CD4-positive, alpha-beta T cell treated with Interleukin-4 for 1 hour (primary cell): ENCODE data around the gene PPP6C.
"Not testable (repeated sequence)": the region's sequence is repeated elsewhere in the genome, so short reads cannot be mapped to it uniquely, and the experiment has no call there.

Experiments
- DNase-seq, 2 donors: peaks; one replicate each; pipeline ENCODE4 v3.0.0-alpha.2; 2020 to 2022

The PPP6C gene

DNA sequence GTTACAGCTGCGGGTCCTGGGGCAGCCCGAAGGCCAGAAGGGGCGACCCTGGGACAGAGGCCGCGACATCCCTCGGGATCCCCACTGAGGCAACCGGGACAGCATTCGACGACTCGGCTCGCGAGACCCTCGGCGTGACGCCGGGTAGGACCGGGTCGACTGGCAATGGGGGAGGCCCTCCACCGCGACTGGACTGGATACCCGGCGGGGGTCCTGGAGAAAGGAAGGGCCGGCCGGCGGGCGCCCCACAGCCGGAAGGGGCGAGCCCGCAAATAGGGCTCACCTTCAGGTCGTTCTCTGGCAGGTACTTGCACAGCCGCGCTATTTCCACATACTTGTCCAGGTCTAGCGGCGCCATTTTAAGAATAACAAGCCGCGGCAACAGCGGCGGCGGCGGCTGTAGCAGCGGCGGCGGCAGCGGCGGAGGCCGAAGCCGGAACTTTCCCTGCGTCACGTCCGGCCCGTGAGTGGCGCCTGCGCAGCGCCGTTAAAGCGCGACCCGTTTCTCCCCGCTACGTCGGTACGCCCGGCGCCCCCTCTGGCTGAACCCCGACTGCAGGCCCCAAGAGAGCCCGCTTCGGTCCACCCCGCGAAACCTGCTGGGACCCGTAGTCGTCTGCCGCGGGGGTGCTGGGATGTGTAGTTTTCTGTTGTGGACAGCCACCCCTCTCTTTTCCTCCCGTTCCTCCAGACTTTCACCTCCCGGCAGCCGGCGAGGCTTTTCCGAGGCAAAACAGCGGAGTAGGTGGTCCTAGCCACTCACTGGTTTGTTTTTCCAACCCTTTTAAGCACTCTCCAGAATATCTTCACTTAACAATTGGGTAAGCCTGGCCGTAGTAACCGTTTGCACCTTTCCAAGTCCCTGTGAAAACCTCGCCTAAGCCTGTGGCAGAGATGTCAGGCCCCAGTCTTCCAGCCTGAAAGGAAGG lies at the start of gene PPP6C:
TSS of gene PPP6C (minus strand) at position 443 of the 929 bp plus-strand sequence. CDS start at position 358, 85 bp downstream.
- DNase-seq, result peak; percentile 97

DNA sequence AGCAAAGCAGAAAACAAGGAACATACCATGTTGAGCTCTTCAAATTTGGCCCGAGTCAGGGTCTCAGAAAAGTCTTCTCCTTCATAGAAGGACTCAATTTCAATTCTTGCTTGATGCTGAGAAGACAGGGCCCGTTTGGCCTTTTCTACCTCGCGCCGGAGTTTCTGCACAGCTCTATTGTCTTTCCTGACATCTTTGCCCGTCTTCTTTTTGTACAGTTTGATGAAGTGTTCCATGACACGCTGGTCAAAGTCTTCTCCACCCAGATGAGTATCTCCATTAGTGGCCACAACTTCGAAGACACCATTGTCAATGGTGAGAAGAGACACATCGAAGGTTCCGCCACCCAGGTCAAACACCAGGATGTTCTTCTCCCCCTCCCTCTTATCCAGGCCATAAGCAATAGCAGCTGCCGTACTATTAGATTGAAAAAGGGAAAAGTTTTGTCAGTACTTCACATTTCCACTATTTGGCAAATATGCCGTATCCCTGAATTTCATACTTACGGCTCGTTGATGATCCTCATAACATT lies 49.4 kb upstream of the PPP6C start:
- no peak for DNase-seq

DNA sequence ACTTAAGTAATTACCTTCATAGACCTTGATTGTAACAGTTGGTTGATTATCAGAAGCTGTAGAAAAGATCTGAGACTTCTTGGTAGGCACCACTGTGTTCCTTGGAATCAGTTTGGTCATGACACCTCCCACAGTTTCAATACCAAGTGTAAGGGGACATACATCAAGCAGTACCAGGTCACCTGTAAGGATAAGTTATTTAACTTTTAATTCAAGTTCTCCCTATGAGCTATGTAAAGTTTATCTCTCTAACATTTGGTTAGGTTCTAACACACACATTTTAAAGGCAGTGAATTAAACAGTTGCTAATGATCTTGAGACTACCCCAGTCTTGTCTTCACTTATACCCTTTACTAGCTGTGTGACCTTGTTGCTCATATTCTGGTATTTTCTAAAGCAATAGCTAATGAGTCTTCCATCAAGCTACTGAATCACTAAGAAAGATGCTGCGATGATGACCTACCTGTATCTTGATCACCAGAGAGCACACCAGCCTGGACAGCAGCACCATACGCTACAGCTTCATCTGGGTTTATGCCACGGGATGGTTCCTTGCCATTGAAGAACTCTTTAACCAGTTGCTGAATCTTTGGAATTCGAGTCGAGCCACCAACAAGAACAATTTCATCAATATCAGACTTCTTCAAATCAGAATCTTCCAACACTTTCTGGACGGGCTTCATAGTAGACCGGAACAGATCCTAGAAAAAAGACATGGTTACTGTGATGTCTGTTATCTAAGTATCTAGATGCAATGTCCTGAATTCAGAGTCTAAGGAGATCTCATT lies 48.7 kb upstream of the PPP6C start:
- DNase-seq, result peak in 1 of 2 donors; percentile 23

DNA sequence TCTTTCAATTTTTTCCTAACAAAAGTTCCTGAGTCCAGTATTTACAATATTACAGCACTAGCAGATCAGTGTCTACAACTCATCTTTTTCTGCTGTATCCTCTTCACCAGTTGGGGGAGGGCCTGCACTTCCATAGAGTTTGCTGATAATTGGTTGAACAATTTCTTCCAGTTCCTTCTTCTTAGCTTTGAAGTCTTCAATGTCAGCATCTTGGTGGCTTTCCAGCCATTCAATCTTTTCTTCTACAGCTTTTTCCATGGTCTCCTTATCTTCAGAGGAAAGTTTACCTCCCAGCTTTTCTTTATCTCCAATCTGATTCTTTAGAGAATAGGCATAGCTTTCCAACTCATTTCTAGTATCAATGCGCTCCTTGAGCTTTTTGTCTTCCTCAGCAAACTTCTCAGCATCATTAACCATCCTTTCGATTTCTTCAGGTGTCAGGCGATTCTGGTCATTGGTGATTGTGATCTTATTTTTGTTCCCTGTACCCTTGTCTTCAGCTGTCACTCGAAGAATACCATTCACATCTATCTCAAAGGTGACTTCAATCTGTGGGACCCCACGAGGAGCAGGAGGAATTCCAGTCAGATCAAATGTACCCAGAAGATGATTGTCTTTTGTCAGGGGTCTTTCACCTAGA lies 47.0 kb upstream of the PPP6C start:
- peak in 1 of 2 donors; percentile 4 for DNase-seq

DNA sequence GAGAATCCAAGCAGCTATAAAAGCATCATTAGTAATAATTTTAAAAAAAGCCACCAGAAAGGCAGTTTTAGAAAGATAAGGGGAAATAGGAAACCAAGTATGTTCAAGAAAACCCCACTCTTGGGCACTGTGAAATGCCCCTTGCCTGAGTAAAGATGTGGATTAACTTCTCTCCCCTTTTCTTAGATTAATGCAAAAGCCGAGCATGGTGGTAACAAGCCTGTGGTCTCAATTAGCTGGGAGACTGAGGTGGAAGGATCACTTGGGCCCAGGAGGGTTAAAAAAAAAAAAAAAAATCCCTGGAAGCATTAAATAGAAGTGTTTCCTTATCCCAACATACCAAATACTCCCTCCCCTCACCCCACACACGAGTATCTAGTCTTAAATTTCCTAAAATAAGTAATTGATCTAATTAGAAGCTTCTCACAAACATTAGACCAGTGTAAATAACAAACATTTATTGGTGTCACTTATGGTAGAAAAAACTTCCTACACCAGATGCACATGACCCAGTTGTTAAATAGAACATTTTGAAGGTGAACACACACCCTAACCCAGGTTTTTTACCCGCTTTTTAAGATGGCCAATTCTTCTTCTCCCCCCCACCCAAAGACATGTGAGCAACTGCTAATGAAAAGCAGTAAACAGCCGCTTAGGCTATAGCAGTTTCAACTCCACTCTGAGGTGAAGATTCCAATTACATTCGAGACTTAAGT lies 46.4 kb upstream of the PPP6C start:
- DNase-seq, result peak in 1 of 2 donors; percentile 5

DNA sequence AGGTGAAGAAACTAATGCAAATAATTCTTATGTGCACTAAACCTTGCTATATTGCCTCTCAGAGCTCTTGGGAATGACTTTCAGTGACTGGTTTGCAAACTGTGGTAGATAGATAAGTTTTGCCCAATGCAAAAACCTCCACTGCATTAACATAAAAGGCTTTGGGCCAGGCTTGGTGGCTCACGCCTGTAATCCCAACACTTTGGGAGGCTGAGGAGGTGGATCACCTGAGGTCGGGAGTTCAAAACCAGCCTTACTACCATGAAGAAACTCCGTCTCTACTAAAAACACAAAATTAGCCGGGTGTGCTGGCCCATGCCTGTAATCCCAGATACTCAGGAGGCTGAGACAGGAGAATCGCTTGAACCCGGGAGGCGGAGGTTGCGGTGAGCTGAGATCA lies 44.5 kb upstream of the PPP6C start:
- peak in 1 of 2 donors; percentile 2 for DNase-seq

DNA sequence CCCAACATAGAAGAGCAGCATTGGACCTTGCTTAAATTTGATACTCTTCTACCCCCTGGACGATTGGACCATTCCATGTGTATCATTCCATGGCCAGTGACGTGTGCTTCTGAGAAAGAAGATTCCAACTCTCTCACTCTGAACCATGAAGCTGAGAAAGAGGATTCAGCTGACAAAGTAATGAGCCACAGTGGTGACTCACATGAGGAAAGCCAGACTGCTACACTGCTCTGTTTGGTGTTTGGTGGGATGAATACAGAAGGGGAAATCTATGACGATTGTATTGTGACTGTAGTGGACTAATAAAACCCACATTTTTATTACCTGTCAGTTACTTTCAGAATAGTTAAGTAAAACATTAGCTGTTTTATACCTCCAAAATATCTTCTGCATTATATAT lies 44.1 kb upstream of the PPP6C start:
- DNase-seq, result no peak

DNA sequence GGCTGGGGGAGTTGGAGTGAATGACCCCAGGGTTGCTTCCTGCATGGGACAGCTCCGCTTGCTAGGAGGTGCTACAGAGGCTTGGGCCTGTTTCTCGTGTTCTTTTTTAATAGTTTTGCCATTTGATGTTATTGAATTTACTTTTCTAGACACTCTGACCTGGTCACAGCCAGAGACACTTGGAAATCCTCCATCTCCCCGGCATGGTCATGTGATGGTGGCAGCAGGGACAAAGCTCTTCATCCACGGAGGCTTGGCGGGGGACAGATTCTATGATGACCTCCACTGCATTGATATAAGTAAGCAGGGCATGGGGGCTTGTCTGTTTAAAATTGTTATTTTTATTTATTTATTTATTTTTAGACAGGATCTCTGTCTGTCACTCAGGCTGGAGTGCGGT lies 38.2 kb upstream of the PPP6C start:
- no peak for DNase-seq

DNA sequence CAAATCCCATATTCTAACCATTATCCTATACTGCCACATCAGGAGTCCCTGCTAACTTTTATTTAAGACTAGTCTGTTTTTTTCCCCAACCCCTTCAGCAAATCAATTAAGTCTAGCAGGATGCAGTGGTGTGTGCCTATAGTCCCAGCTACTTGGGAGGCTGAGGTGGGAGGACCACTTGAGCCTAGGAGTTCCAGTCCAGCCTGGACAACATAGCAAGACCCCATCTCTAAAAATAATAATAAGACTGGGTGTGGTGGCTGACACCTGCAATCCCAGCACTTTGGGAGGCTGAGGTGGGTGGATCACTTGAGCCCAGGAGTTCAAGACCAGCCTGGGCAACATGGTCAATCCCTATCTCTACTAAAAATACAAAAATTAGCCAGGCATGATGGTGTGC lies 35.3 kb upstream of the PPP6C start:
- not testable (repeated sequence) for DNase-seq

DNA sequence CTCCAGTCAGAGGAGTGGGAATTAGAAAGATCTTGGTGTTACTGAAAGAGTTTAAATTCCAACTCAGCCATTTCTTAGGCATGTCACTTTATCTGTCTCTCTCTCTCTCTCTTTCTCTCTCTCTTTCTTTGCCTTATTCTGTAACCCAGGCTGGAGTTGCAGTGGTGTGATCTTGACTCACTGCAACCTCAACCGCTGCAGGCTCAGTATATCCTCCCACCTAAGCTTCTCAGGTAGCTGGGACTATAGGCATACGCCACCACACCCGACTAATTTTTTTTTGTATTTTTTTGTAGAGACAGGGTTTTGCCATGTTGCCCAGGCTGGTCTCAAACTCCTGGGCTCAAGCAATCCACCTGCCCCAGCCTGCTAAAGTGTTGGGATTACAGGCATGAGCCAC lies 29.0 kb upstream of the PPP6C start:
- DNase-seq, result no peak

DNA sequence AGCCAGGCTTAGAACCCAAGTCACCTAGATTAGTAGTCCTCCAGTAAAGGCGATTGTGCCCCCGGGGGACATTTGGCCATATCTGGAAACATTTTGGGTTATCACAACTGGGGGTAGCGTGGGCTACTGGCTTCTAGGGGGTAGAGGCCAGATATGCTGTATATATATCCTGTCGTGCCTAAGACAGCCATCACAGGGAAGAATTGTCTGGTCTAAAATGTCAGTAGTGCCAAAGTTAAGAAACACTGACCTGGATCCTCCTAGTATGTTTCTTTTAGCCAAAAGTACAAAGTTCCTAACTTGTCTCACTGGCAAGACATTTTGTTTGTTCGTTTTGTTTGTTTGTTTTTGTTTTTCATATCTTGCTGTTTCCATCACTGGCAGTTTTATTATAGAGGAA lies 24.6 kb upstream of the PPP6C start:
- no peak for DNase-seq

DNA sequence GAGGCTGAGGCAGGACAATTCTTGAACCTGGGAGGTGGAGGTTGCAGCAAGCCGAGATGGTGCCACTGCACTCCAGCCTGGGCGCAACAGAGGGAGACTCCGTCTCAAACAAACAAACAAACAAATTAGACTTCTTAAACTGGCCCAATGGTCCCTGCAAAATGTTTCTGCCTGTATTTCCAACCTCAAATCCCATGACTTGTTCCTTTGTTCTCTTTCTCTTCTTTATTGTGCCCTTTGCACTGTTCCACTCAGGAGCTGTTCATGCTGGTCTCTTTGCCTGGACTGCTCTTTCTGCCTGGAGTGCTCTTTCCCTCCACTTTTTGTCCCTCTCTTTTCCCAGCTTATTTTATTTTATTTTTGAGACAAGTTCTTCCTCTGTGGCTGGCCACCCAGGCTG lies 14.9 kb upstream of the PPP6C start:
- no peak for DNase-seq

DNA sequence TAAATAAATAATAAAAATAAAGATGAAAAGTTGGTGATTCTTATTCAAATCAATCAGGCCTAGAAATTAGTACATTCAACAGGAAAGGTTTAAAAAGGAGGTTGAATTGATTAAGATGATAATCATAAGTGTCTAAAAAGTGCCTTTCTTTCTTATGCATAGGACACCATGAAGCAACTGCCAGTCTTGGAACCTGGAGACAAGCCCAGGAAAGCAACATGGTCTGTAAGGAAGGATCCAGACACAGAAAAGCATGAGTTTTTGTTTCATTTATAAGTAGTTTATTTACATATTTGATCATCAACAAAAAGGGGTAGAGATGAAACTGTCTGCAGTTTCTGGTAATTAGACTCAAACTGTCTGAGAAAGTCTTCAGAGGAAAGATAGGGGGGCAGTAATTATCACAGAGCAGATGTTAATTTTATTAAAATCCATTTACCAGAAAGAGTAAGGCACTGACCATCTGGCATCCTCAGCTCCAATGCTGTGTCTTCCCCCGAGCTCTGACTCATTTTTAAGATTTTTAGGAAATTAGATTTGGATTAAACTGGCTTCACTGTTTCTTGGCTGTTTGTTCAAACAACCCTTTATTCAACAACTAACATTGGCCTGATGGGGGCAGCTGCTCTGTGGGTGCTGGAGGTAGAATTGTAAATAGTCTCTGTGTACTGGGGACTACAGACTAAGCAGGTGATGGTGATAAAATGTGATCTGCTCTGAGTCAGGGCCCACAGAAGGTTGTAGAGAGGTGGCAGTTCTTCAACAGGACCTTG lies 13.4 kb upstream of the PPP6C start:
- DNase-seq, result no peak

DNA sequence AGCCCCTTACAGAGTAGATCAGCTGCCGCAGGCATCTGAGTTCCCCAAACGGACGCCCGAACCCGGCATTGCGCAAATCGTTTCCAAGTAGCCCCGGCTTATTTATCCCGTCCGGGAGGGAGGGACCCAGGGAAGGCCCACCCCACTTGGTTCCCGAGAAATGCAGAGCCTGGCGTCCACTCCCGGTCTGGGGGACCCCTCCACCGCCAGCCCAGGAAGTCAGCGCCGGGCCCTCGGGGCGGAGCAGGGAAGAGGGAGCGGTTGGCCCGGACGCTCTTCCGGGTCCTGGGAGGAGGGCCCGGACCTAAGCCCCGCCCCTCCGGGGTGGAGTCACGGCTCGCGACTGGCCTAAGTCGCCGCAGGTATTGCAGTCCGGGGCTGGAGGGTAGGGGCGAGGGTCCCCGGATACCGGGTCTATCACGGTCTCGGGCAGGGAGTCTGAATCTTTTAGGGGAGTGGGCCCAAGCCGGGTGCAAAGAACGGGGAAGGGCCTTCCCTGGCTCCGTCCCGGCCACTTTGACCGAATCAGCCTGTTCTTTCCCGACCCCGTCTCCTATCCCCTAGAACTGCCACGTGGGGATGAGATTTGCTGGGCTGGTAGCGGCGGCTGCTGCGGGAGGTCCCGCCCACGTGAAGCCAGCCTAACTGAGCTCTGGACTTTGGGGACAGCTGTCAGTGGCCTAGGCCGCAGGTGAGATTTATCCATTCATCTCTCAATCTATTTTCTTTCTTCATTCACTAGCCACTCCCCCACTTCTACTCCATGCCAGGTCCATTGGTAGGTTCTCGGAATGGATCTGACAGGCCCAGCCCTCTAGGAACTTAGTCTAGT lies 10.8 kb upstream of the PPP6C start, which contains the start of gene RABEPK:
TSS of gene RABEPK (plus strand) at position 327 of the 832 bp plus-strand sequence. CDS start 2,472 bp downstream, outside the sequence.
- peak; percentile 86 to 89 for DNase-seq

DNA sequence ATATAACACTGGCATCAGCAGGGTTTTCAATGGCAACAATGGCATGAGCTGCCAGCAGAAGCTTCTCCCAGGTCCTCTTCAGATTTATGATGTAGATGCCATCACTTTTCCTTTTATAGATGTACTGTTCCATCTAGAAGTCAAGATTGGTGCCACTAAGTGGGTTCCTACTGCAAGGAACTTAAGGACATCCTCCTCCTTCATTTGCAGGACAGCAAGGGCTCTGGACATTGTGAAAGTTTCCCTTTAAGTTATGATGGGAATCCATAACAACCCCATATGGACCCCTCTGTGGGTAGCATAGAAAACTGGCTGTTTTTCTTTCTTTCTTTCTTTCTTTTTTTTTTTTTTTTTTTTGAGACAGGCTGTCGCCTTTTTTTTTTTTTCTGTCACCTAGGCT lies 6.0 kb upstream of the PPP6C start:
- not testable (repeated sequence) for DNase-seq

DNA sequence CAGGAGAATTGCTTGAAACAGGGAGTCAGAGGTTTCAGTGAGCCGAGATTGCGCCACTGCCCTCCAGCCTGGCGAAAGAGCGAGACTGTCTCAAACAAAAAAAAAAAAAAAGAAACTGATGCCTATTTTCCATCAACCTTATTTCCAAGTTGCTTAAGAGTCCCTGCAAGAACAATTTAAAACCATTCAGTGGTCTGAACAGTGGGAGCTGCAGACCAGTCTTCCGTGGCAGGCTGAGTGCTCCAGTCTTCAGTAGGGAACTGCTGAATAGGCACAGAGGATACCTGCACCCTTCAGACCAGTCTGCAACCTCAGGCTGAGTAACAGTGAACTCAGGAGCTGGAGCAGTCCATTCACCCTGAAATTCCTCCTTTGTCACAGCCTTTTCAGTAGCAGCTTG lies 4.9 kb upstream of the PPP6C start:
- DNase-seq, result not testable (repeated sequence)

DNA sequence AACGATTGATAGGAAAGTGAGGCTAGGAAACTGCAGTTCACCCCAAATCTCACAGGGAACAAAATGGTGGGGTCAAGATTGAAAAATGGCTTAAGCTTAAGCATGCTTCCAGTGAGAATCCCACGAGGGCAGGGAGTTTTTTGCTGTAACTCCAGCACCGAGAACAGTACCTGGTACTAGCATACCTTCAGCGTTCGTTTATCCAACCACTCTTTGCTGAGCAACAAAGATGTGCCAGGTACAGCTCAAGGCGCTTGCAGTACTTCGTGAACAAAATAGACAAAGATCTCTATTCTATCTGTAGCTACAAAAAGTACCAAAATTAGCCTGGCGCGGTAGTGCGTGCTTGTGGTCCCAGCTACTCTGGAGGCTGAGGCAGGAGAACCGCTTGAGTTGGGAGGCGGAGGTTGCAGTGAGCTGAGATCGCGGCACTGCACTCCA lies 778 bp upstream of the PPP6C start:
- peak in 1 of 2 donors; percentile 33 for DNase-seq

DNA sequence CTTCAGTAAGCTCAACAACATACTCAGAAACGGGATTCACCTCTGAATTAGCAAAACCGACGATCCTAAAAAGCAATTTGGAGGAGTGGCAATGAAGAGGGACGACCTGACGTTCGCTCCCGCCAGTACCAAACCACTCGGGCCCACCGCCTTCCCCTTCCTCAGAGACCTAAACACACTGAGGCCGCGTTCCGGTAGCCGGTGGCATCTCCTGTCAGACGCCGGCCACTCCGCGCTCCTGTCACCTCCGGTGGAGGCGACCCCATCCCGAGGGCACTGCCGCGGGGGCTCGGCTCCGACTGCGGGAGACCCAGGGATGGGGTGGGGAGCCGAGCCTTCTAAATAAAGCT lies 617 bp downstream of the PPP6C start:
- peak; percentile 26 to 41 for DNase-seq

DNA sequence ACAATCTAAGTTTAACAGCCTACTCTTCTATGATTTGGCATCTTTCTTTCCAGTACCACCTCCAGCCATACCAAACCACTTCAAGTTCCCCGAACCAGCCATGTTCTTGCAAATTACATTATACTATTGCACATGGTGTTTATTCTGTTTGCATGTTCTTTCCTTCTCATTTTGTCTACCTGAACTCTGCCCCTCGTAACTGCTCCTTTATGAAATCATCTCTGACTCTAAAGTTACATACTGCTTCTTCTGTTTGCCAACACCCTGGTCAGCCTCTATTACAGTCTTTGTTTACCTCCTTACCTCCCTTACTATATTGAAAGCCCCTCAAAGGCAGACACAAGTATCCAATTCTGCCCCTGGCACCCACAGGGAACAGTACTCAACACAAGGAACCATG lies 6.0 kb downstream of the PPP6C start:
- no peak for DNase-seq

DNA sequence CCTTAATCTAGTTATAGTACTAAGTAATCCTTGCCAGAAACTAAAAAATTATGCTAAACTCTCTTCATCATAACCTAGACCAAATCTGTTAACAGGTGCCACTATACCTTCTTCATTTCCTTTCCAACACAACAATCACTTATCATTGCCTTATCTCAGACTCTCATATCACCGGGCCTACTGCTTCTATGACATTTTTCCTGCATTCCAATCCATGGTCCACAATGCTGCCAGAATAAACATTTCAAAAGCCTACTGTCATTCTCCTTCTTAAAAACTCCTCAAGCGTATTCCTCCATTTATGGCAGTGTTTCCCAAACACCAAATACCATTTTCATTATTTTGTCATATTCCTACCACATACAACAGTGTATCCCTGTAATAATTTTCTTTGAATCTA lies 6.5 kb downstream of the PPP6C start:
- DNase-seq, result no peak
